Vagina (tissue), 2 donors: ENCODE measurements around the gene RRM2. TPM values are rescaled to one million over a fixed set of nuclear protein-coding genes. Genes with fewer than 3 reads are reported as not detected.
"Not testable (repeated sequence)": the region's sequence is repeated elsewhere in the genome, so short reads cannot be mapped to it uniquely, and the experiment has no call there.

Experiments
- DNase-seq, 2 donors: peaks; one replicate each; pipeline ENCODE4 v3.0.0-alpha.2; 2017; ENCODE audit errors: extremely low spot score in 2 of 2
- H3K27ac ChIP-seq: fragments of 200-600 bp; sonication (generic); one replicate; pipeline ENCODE4 v1.5.1; 2019
- H3K27me3 ChIP-seq: fragments of 200-600 bp; sonication (generic); one replicate; pipeline ENCODE4 v1.5.1; 2019
- H3K36me3 ChIP-seq, 2 donors: fragments of 200-600 bp; sonication (generic); one replicate each; pipeline ENCODE4 v1.5.1; 2017 to 2019
- H3K4me1 ChIP-seq: fragments of 200-600 bp; sonication (generic); one replicate; pipeline ENCODE4 v1.5.1; 2019
- H3K4me3 ChIP-seq, 2 donors: fragments of 200-600 bp; sonication (generic); 1 replicate in 1 of 2; 2 replicates in 1 of 2; pipeline ENCODE4 v1.5.1; 2016 to 2019
- H3K9me3 ChIP-seq: fragments of 200-600 bp; sonication (generic); one replicate; pipeline ENCODE4 v1.5.1; 2019
- POLR2A ChIP-seq, 2 donors: fragments of 450-650 bp; IDR thresholded peaks; one replicate each; pipeline ENCODE4 v1.6.1; 2017; ENCODE audit warnings: antibody characterized with exemption in 2 of 2, mild to moderate bottlenecking in 2 of 2, moderate library complexity in 2 of 2
- POLR2AphosphoS5 ChIP-seq, 2 donors: sonication (generic); formaldehyde crosslinking; IDR thresholded peaks; one replicate each; pipeline ENCODE4 v1.9.0; 2017; ENCODE audit warnings: antibody characterized with exemption in 2 of 2, mild to moderate bottlenecking in 2 of 2, low read depth in 1 of 2; ENCODE audit not compliant: insufficient read depth in 1 of 2
- intact Hi-C: fragments of 100-400 bp; cut with DNase I; formaldehyde crosslinking; loops from one replicate; pipeline ENCODE4 v1.15.1; 2023
- total RNA-seq: library from RNA; depleted of rRNA; stranded (reverse); fragments of >200 nt; gene quantifications from one replicate; pipeline ENCODE4 v1.2.3, GENCODE V29; 2016
- TF ChIP-seq, protein P1 (sequence below), 3 experiments: fragments of 450-650 bp in 2 of 3; fragments of 200-600 bp in 1 of 3; sonication (generic) in 1 of 3; IDR thresholded peaks; one replicate each; pipeline ENCODE4 v1.5.1; 2017 to 2019; ENCODE audit warnings: antibody characterized with exemption in 3 of 3, mild to moderate bottlenecking in 2 of 3, moderate library complexity in 2 of 3

RRM2 gene
- total RNA-seq, 1 donor from 2014 or later: 11.0 TPM

GRCh38 chr2:10086950-10087349 lies 35.6 kb upstream of the RRM2 start:
- intact Hi-C loops: no loop called here
- no peaks in the 10 kb centered on the region for H3K27me3 ChIP-seq
- H3K27ac ChIP-seq: no peak overlapping the region
- H3K4me3 ChIP-seq: no peak overlapping the region
- H3K4me1 ChIP-seq: peaks cover 6% of the 10 kb centered on the region
- no peaks in the 10 kb centered on the region for H3K36me3 ChIP-seq
- H3K9me3 ChIP-seq: no peaks in the 10 kb centered on the region
- TF ChIP-seq POLR2A (IDR thresholded peaks at IDR 0.05) (no peak), POLR2AphosphoS5 (IDR thresholded peaks at IDR 0.05; ENCODE audit: insufficient read depth in 1 of 2, low read depth in 1 of 2) (no peak)
- TF ChIP-seq, protein P1, sequence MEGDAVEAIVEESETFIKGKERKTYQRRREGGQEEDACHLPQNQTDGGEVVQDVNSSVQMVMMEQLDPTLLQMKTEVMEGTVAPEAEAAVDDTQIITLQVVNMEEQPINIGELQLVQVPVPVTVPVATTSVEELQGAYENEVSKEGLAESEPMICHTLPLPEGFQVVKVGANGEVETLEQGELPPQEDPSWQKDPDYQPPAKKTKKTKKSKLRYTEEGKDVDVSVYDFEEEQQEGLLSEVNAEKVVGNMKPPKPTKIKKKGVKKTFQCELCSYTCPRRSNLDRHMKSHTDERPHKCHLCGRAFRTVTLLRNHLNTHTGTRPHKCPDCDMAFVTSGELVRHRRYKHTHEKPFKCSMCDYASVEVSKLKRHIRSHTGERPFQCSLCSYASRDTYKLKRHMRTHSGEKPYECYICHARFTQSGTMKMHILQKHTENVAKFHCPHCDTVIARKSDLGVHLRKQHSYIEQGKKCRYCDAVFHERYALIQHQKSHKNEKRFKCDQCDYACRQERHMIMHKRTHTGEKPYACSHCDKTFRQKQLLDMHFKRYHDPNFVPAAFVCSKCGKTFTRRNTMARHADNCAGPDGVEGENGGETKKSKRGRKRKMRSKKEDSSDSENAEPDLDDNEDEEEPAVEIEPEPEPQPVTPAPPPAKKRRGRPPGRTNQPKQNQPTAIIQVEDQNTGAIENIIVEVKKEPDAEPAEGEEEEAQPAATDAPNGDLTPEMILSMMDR (IDR thresholded peaks at IDR 0.05): no peak
- no peak for DNase-seq

- peaks cover 6% of the 10 kb centered on the region for H3K4me1 ChIP-seq
- H3K9me3 ChIP-seq: no peaks in the 10 kb centered on the region
- no peak overlapping the region for H3K27ac ChIP-seq
- no peaks in the 10 kb centered on the region for H3K27me3 ChIP-seq
- intact Hi-C loops: no loop called here
- no peak for TF ChIP-seq POLR2AphosphoS5 (IDR thresholded peaks at IDR 0.05; ENCODE audit: insufficient read depth in 1 of 2, low read depth in 1 of 2)
- TF ChIP-seq POLR2A (IDR thresholded peaks at IDR 0.05): no peak
- TF ChIP-seq, protein P1 (IDR thresholded peaks at IDR 0.05): no peak
- no peaks in the 10 kb centered on the region for H3K36me3 ChIP-seq
- H3K4me3 ChIP-seq: no peak overlapping the region
- no peak for DNase-seq
Observed at GRCh38 chr2:10087360-10087759, 35.2 kb upstream of the RRM2 start.

- no peak overlapping the region for H3K27ac ChIP-seq
- H3K27me3 ChIP-seq: no peaks in the 10 kb centered on the region
- TF ChIP-seq POLR2A (IDR thresholded peaks at IDR 0.05): no peak
- no peak for TF ChIP-seq POLR2AphosphoS5 (IDR thresholded peaks at IDR 0.05; ENCODE audit: insufficient read depth in 1 of 2, low read depth in 1 of 2)
- TF ChIP-seq, protein P1 (IDR thresholded peaks at IDR 0.05): no peak
- intact Hi-C loops: no loop called here
- no peak for DNase-seq
- no peak overlapping the region for H3K4me3 ChIP-seq
- peaks cover 6% of the 10 kb centered on the region for H3K4me1 ChIP-seq
- no peaks in the 10 kb centered on the region for H3K36me3 ChIP-seq
- no peaks in the 10 kb centered on the region for H3K9me3 ChIP-seq
Observed at GRCh38 chr2:10089565-10090190, 32.9 kb upstream of the RRM2 start.

GRCh38 chr2:10091182-10091888 lies 31.2 kb upstream of the RRM2 start:
- DNase-seq: no peak
- H3K27ac ChIP-seq: no peak overlapping the region
- H3K36me3 ChIP-seq: no peaks in the 10 kb centered on the region
- peak overlapping the region; percentile 13 to 39 for H3K4me3 ChIP-seq
- peaks cover 6% of the 10 kb centered on the region for H3K4me1 ChIP-seq
- intact Hi-C loops: no loop called here
- H3K9me3 ChIP-seq: no peaks in the 10 kb centered on the region
- H3K27me3 ChIP-seq: no peaks in the 10 kb centered on the region
- TF ChIP-seq POLR2AphosphoS5 (IDR thresholded peaks at IDR 0.05; ENCODE audit: insufficient read depth in 1 of 2, low read depth in 1 of 2): no peak
- TF ChIP-seq, protein P1 (IDR thresholded peaks at IDR 0.05): no peak
- no peak for TF ChIP-seq POLR2A (IDR thresholded peaks at IDR 0.05)

DNA sequence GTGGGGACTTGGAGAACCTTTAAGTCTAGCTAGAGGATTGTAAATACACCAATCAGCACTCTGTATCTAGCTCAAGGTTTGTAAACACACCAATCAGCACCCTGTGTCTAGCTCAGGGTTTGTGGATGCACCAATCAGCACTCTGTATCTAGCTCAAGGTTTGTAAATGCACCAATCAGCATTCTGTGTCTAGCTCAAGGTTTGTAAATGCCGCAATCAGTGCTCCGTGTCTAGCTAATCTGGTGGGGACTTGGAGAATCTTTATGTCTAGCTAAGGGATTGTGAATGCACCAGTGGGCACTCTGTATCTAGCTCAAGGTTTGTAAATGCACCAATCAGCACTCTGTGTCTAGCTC lies 30.7 kb upstream of the RRM2 start:
- H3K4me1 ChIP-seq, H3K27ac ChIP-seq, DNase-seq, intact Hi-C loops, H3K36me3 ChIP-seq, H3K27me3 ChIP-seq, H3K9me3 ChIP-seq: not testable (repeated sequence)
- H3K4me3 ChIP-seq: peak overlapping the region in 1 of 2 donors; percentile 39
